ENCODE data around the gene TMEM116.

DNA sequence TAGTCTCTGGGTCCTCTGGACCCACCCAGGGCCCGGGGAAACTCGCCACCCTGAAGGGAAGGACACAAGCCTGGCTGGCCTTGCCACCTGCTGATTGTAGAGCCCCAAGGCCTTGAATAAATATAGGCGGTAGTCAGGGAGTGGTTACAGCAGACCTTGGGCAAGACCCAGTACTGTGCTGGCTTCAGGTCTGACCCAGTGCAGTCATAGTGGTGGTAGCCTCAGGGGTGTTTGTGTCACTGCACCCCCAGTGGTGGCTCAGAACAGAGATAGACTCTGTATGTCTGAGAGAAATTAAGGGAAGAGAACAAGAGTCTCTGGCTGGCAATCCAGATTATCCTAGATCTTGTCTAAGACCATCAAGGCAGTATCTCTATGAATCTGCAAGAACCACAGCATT, 107.5 kb downstream of the TMEM116 start:
- no peak for TF ChIP-seq CTCF (optimal IDR thresholded peaks at IDR 0.05 in 1 of 3, IDR thresholded peaks at IDR 0.05 in 1 of 3, conservative IDR thresholded peaks at IDR 0.05 in 1 of 3; ENCODE audit: extremely low read depth in 1 of 3, insufficient read depth in 2 of 3, low read length in 3 of 3)
- TF ChIP-seq EZH2 (IDR thresholded peaks at IDR 0.05; ENCODE audit: low read length): no peak
